Right ventricle myocardium inferior (tissue), 1 donor: Measurements from ENCODE around the gene ENDOV. TPM values are rescaled to one million over a fixed set of nuclear protein-coding genes. Genes with fewer than 3 reads are reported as not detected.
"Not testable (repeated sequence)": the region's sequence is repeated elsewhere in the genome, so short reads cannot be mapped to it uniquely, and the experiment has no call there.

Experiments
- ATAC-seq: fragments of 200-7000 bp; cut with Tn5 transposase; one replicate; pipeline ENCODE4 v1.9.1; 2020; ENCODE audit warnings: mild to moderate bottlenecking, moderate library complexity
- DNase-seq: peaks from one replicate; pipeline ENCODE4 v3.0.0; 2021; ENCODE audit errors: missing footprints
- intact Hi-C: fragments of 100-400 bp; cut with DNase I; formaldehyde crosslinking; loops from one replicate; pipeline ENCODE4 v1.11.0; 2022
- total RNA-seq: library from RNA; stranded (reverse); fragmentation: NEBNext Ultra II Directional; extraction: Animal tissue kit (Norgen Biotek cat#: 25700); gene quantifications from one replicate; pipeline ENCODE4 v1.2.1, GENCODE V29; 2021
- donor health status: DM: no; HTN: yes; CAD: no; lungs with severe emphysema.

ENDOV gene
- total RNA-seq, 1 donor from 2014 or later, result 10.7 TPM

DNA sequence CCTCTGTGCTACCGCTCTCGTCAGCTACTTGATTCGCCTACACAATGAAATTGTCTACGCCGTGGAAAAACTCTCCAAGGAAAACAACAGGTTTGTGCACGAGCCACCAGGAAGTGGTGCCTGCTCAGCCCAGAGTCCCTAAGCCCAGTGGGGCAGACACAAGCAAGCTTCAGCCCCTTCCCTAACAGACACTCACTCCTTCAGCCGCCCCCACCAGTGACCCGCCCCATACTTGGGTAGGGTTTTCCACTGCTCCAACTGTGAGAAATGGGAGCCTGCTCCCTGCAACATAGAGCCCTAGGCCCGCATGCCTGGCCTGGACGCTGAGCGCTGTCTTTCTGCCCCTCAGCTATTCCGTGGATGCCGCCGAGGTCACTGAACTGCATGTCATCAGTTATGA, 28.6 kb upstream of the ENDOV start:
- no peak for ATAC-seq
- intact Hi-C loops, result no loop called here
- DNase-seq, result no peak

DNA sequence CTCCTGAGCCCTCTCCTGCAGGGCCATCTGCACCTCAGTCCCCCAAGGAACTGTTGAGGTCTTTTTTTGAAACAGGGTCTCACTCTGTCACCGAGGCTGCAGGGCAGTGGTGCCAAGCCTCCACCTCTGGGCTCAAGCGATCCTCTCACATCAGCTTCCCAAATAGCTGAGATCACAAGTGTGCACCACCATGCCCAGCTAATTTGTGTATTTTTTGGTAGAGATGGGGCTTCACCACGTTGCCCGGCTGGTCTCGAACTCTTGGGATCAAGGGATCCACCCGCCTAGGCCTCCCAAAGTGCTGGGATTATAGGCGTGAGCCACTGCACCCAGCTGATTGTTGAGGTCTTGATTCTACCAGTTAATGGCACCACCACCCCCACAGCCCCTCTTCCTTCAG, 27.9 kb upstream of the ENDOV start:
- ATAC-seq, result no peak
- no peak for DNase-seq
- intact Hi-C loops, result no loop called here

DNA sequence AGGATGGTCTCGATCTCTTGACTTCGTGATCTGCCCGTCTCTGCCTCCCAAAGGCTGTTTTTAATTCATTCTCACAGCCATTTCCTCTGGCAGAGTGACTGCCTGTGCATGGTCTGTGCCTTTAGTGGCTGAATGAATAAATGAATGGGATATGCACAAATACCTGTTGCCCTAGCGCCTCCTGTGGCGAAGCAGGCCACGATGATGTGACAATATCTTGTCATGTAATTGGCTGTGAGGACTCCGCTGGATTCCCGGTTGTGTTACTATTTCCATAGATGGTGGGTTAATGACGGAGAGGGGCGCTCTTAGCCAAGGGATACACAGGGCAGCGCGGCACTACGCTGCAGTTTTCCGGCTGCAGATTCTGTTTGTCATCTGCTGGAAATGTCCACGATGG, 26.8 kb upstream of the ENDOV start:
- DNase-seq (no peak), ATAC-seq (no peak)
- intact Hi-C loops, result no loop called here

DNA sequence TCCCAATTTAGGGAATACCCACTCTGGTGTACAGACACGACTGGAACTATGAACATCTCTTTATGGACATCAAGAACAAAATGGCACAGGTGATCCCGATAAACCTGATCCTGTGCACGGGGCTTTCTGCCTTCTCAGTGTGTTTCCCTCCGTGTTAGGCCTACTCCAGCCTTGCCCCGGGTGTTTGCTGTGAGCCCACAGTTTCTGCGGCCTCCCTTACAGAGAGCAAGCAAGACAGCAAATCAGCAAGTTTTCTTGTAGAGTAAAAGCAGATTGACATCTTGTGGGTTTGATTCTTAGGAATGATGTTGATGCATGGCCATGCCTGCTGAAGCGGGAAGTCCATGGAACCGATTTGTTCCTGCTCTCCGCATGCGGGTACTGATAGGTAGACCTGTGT, 26.4 kb upstream of the ENDOV start:
- intact Hi-C loops, result no loop called here
- DNase-seq, result no peak
- no peak for ATAC-seq

DNA sequence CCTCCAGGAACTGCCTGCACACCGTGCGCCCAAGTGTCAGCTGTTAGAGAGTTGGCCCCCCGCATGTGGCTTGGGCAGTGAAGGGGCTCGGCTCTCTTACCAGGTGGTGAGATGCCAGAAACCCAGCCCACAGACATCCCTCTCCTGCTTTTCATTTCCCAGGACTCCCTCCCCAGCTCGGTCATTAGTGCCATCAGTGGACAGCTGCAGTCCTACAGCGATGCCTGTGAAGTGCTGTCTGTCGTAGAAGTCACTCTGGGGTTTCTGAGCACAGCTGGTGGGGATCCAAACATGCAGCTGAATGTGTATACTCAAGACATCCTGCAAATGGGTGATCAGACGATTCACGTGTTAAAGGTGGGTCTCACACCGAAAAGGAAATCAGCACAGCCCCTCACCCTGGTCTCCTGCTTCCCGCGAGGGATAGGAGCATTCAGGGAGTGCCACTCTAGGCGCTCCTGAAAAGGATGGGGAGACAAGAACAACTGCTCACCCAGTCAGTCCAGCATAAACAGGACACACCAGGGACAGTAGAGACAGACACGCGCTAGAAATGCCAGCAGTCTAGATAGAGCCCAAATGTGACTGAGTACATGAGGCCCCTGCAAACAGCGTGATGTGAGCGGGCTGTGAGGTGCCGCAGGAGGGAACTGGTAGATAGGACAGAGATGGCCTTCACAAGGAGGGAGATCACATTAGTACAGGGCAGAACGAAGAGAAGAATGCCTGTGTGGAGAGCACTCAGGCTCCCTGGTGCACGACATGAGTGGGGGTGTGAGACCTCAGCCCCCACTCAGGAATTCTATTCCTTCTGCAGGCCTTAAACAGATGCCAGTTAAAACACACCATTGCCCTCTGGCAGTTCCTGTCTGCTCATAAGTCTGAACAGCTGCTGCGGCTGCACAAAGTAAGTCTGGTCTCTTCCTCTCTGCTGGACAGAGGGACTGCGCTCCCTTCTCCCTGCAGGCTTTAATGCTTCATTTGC, 25.7 kb upstream of the ENDOV start:
- ATAC-seq, result no peak
- DNase-seq, result no peak
- intact Hi-C loops, result no loop called here

DNA sequence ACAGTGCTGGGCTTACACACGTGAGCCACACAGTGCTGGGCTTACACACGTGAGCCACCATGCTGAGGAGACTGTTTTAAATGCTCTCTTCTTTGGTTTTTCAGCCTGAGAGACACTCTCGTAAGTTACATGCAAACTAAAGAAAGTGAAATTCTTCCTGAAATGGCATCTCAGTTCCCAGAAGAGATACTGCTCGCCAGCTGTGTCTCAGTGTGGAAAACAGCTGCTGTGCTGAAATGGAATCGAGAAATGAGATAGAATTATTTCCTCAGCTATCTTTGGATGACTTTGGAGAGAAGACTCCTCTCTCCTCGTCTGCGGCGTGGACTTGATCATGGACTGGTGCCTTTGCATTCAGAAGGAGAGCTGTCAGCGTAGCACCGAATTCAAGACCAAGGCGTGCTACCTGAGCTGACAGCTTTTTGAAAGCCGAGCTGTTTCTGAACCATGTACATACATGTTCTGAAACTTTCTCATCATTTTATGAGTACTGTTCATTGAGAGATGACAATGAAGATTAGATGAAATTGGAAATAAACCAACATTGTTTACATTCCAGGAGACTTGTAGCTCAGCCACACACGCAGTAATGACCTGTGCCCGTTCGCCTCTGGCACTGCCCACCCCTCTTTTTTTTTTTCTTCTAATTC, 21.6 kb upstream of the ENDOV start:
- DNase-seq (no peak), ATAC-seq (no peak)
- intact Hi-C loops, result no loop called here

DNA sequence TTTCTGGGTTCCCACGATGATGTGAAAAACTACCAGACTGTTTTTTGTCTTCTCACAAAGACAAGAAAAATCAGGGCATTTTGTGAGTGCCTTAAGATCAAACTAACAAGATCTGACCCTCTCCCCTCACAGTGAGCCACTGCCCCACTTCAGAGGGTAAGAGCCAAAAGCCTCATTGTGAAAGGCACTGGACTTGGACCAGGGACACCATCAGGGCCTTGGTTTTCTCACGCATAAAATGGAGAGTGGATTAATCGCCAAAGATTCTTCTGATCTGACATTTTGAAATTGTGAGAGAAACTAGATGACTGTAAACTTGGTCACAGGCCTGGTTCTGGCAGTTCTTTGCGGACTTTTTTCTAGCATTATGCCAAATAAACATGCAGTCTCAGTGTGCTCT, 21.0 kb upstream of the ENDOV start:
- no peak for DNase-seq
- no peak for ATAC-seq
- intact Hi-C loops, result no loop called here

DNA sequence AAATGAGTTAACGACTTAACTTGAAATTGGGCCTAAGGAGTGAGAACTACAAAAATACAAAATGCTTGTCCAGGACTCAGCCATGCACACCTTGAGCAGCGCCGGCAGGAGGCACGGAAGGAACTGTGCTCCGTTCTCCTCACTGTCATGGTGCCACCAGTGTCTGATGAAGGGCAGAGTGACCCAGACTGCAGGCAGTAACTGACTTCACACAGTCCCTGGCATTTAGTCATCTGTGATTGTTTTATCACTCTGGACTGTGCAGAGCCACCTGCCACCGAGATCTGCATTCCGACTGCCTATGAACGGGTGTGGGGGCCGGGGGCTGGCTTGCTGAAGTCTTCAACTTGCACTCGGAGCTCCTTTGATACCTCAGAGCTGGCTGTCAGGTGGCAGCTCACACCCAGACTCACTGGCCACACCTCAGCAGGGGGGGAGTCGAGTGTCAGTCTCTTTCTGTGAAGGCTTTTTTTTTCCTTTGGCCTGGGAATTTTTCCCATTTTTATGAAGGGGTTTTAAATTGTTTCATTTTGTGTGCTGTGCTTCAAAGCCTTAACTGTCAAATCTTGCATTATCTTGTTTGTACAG, 20.2 kb upstream of the ENDOV start:
- peak; percentile 84 for ATAC-seq
- no peak for DNase-seq
- intact Hi-C loops, result no loop called here

DNA sequence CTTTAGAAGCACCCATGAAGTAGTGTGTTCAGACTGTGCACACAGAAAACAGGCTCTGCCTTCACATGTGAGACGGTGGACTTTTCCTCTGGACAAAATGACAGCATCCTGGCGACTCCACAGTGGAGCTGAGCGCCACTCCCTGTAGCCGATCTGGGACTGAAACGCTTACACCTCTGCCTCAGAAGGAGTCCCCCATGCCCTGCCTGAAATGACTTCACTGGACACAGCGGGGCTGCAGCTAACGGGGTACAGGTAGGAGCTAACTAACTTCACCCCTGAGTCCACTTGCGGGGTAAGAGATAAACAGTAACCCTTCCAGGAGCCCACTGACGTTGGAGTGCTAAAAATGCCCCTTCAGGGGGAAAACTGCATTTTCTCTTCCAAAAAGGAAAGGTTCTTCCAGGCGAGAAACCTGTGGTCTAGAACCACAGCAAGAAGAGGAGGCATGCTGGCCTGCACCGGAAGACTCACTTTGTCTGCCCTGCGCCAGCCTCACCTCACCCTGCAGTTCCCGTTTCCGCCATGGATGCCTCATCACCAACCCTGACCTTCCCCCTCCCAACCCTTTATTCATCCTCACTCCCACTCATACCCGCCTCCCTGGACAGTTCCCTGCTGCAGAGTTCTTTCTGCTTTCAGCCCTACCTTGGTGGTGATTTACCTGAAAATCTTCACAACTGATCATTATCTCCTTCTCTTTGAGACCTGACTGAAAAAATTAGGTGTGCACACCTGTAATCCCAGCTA, 19.4 kb upstream of the ENDOV start:
- ATAC-seq, result no peak
- intact Hi-C loops, result no loop called here
- DNase-seq, result no peak

DNA sequence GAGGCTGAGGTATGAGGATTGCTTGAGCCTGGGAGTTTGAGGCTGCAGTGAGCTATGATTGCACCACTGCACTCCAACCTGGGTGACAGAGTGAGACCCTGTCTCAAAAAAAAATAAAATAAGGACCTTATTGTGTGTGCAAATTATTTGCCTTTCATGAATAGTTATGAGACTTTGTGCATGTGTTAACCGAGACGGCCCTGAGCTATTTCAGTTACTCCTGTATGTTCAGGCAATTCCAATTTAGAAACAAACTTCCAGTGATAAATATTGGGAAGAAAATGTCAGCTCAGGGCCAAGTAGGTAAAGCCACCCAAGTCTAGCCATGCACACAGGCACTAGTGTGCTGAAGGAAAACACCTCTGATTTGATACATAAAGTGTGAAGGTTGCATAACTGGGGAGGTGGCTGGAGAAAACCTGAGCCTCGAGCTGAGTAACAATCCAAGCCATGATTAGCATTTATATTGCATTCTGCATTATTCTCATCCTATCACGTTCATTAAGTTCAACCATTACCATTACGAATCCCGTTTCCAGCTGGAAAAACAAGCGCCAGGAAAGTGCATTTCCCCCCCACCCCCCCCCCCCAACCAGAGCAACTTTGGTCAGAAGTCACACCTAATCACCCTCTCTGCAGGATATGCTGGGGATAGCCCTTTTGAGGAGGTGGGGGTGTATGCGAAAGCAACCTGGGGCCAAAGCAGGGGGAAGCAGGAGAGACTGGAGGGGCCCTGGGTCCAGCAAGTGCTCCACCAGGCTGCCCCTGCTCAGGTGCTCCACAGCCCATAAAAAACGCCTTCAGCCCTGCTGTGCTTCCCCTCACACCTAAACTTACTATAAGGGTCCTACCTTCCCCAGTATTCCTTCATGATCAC, 18.6 kb upstream of the ENDOV start:
- intact Hi-C loops, result no loop called here
- ATAC-seq, result no peak
- DNase-seq, result no peak

DNA sequence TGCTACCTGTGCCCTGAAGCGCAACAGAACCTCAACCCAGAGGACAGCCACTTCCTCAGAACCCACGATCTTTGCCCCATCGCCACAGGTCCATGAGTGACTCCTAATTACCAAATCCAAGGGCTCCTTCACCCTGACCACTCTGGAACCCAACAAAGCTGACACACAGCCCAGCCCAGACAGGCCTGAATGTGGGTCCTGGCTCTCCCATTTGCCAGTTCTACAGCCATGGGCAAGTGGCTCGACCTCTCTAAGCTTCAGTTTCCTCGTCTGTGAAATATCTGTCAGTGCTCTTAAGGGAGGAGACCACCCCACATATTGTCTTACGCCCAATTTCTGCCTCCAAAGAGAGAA, 18.0 kb upstream of the ENDOV start:
- ATAC-seq (no peak), DNase-seq (no peak)
- intact Hi-C loops, result no loop called here

DNA sequence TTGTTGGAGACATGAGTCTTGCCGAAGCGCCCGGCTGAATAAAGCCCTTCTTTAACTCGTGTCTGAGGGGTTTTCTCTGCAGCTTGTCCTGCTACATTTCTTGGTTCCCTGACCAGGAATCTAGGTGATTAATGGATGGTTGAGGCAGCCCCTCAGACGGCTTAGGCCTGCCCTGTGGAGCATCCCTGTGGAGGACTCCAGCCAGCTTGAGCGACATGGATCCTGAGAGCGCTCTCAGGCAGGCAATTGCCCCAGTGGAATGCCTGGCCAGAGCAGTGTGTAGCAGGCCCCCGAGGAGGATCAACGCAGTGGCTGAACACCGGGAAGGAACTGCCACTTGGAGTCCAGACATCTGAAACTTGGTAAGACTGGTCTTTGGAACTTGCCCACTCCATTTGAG, 17.3 kb upstream of the ENDOV start:
- intact Hi-C loops, result no loop called here
- ATAC-seq, result no peak
- DNase-seq, result no peak

DNA sequence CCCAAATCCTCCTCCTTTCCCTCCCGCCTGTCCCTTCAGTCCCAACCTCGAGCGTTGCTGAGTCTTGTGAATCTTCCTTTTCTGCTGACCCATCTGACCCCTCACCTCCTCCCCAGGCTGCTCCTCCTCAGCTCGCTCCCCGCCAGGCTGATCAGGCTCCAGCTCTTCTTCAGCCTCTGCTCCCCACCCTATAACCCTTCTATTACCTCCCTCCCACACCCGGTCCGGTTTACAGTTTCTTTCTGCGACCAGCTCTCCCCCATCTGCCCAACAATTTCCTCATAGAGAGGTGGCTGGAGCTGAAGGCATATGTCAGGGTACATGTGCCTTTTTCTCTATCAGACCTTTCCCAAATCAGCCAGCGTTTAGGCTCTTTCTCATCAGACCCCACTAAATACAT, 13.9 kb upstream of the ENDOV start:
- DNase-seq, intact Hi-C loops, ATAC-seq: not testable (repeated sequence)

DNA sequence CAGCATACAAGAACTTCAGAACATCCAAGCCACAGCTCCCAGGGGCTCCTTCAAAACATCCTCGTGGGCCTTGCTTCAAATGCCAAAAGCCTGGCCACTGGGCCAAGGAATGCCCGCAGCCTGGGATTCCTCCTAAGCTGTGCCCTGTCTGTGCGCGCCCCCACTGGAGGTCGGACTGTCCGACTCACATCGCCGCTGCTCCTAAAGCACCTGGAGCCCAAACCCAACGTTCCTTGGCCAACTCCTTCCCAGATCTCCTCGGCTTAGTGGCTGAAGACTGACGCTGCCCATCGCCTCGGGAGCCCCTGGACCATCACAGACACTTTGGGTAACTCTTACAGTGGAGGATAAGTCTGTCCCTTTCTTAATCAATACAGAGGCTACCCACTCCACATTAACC, 12.9 kb upstream of the ENDOV start:
- intact Hi-C loops, ATAC-seq, DNase-seq: not testable (repeated sequence)

DNA sequence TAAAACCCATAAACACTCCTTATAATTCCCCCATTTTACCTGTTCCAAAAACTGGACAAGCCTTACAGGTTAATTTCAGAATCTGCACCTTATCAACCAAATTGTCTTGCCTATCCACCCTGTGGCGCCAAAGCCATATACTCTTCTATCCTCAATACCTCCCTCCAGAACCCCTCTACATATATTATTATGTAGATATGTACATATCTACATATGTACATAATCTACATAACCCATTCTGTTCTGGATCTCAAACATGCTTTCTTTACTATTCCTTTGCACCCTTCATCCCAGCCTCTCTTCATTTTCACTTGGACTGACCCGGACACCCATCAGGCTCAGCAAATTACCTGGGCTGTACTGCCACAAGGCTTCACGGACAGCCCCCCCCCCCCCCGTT, 12.0 kb upstream of the ENDOV start:
- ATAC-seq (no peak), DNase-seq (no peak)
- intact Hi-C loops, result no loop called here

DNA sequence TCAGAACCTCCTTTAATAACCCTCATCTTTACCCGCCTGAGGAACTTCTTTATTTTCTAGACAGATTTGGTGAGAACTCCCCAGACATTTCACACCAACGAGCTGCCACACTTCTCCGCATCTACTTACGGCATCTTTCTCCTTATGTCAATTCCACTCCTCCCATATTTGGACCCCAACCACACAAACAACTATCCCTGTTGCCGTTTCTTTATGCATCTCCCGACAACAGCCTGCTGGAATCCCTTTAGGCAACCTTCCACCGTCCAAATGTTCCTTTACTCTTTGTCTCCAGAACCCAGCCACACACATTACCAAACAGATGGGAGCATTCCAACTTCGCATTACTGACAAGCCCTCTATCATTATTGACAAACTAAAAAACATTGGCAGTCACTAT, 8.8 kb upstream of the ENDOV start:
- DNase-seq, result no peak
- intact Hi-C loops, result no loop called here
- ATAC-seq, result no peak

DNA sequence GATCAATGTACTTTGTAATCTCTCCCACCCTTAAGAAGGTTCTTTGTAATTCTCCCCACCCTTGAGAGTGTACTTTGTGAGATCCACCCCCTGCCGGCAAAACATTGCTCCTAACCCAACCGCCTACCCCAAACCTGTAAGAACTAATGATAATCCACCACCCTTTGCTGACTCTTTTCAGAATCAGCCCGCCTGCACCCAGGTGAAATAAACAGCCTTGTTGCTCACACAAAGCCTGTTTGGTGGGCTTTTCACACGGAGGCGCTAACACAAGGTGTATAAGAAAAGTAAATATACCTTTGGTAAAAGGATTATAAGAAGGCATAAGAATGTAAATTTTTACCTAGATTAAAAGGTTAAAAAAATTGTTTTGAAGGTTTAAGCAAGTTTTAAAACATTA, 7.0 kb upstream of the ENDOV start:
- intact Hi-C loops, DNase-seq, ATAC-seq: not testable (repeated sequence)

DNA sequence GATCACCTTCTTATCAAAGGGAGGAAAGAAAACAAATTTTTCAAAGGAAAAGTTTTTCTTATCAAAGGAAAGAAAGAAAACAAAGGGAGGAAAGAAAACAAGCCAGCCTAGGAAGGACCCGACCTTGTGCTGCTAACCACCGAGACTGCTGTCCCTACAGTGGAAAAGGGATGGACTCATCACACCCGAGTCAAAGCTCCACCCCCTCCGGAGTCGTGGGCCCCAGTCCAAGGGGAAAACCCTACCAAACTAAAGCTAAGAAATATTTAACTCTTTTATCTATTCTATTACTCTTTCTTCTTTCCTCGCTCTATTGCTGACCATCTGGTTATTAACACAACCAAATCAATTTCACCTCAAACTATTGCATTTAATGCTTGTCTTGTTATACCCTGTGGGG, 6.1 kb upstream of the ENDOV start:
- intact Hi-C loops, result no loop called here
- ATAC-seq (no peak), DNase-seq (no peak)
